OCI-LY3 (cell line): ENCODE results near the gene NR4A1.

Experiments
- H2AFZ ChIP-seq: fragments of 200-600, 300-600 bp; shearing (Covaris generic); 2 replicates; pipeline ENCODE4 v1.6.0; 2014; ENCODE audit warnings: antibody characterized with exemption, low read depth, low read length
- H3K27ac ChIP-seq: fragments of 200-600, 300-600 bp; sonication (generic); 2 replicates; pipeline ENCODE4 v1.5.1; 2014; ENCODE audit warnings: mild to moderate bottlenecking, low read length, moderate library complexity, mixed read lengths
- H3K27me3 ChIP-seq: fragments of 200-600, 300-600 bp; sonication (generic); 2 replicates; pipeline ENCODE4 v1.6.1; 2014; ENCODE audit warnings: low read depth, low read length, mixed read lengths
- H3K36me3 ChIP-seq: fragments of 200-600, 300-600 bp; sonication (generic); replicated peaks from 2 replicates; pipeline ENCODE3; 2014; ENCODE audit warnings: low read depth, low read length, mixed read lengths
- H3K4me1 ChIP-seq: fragments of 300-600, 200-600 bp; sonication (generic); 2 replicates; pipeline ENCODE4 v1.6.1; 2014; ENCODE audit warnings: low read length, mixed read lengths
- H3K4me2 ChIP-seq: fragments of 200-600, 300-600 bp; sonication (generic); 2 replicates; pipeline ENCODE4 v1.6.1; 2014; ENCODE audit warnings: low read length, mixed read lengths
- H3K4me3 ChIP-seq: fragments of 300-600, 200-600 bp; sonication (generic); 2 replicates; pipeline ENCODE4 v1.5.1; 2014; ENCODE audit warnings: antibody characterized with exemption, mild to moderate bottlenecking, low read length, moderate library complexity
- H3K79me2 ChIP-seq: fragments of 300-600, 200-600 bp; shearing (Covaris generic); 2 replicates; pipeline ENCODE4 v1.6.1; 2014; ENCODE audit warnings: mild to moderate bottlenecking, low read length, mixed read lengths
- H3K9ac ChIP-seq: fragments of 300-600, 200-600 bp; shearing (Covaris generic); 2 replicates; pipeline ENCODE4 v1.6.0; 2014; ENCODE audit warnings: mild to moderate bottlenecking, low read length, moderate library complexity
- H3K9me3 ChIP-seq: fragments of 200-600, 300-600 bp; shearing (Covaris generic); 2 replicates; pipeline ENCODE4 v1.6.1; 2014; ENCODE audit warnings: low read length, mixed read lengths; ENCODE audit not compliant: insufficient read depth
- H4K20me1 ChIP-seq: fragments of 200-600, 300-600 bp; sonication (generic); 2 replicates; pipeline ENCODE4 v1.6.1; 2016; ENCODE audit warnings: low read length, mixed read lengths; ENCODE audit not compliant: insufficient read depth
- EZH2phosphoT487 ChIP-seq: fragments of 200-600 bp; shearing (Covaris generic); IDR thresholded peaks from 2 replicates; pipeline ENCODE4 v1.6.1; 2018; ENCODE audit warnings: antibody characterized with exemption, mixed run types, low read depth
- TF ChIP-seq, protein P1 (sequence below): fragments of 200-600, 300-600 bp; sonication (generic); IDR thresholded peaks from 2 replicates; pipeline ENCODE4 v1.5.1; 2014; ENCODE audit warnings: antibody characterized with exemption, low read length, low read depth

The NR4A1 gene

DNA sequence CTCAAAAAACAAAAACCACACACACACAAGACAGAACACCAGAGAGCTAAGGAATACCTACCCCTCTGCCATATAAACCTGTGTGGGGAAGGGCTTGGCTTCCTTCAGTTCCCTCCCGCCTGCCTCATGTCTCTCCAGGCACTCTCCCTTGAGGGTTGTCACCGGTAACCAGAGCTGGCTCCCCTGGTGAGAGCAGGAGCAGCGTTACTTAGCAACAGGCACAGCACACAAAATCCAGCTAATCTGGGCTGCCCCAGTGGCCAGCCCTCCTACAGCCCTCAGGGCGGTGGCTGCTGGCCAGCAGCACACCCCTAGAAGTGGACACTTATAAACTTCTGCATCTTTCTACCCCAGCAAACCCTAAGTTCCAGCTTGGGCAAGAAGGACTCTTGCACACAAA lies 21.6 kb upstream of the NR4A1 start:
- H3K9me3 ChIP-seq = no peaks in the 10 kb centered on the region
- no peak overlapping the region for H3K4me3 ChIP-seq
- no peak for TF ChIP-seq EZH2phosphoT487
- TF ChIP-seq, protein P1, sequence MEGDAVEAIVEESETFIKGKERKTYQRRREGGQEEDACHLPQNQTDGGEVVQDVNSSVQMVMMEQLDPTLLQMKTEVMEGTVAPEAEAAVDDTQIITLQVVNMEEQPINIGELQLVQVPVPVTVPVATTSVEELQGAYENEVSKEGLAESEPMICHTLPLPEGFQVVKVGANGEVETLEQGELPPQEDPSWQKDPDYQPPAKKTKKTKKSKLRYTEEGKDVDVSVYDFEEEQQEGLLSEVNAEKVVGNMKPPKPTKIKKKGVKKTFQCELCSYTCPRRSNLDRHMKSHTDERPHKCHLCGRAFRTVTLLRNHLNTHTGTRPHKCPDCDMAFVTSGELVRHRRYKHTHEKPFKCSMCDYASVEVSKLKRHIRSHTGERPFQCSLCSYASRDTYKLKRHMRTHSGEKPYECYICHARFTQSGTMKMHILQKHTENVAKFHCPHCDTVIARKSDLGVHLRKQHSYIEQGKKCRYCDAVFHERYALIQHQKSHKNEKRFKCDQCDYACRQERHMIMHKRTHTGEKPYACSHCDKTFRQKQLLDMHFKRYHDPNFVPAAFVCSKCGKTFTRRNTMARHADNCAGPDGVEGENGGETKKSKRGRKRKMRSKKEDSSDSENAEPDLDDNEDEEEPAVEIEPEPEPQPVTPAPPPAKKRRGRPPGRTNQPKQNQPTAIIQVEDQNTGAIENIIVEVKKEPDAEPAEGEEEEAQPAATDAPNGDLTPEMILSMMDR = no peak
- H2AFZ ChIP-seq = no peak overlapping the region
- peaks cover 30% of the 10 kb centered on the region for H3K4me1 ChIP-seq
- no peaks in the 10 kb centered on the region for H3K79me2 ChIP-seq
- no peak overlapping the region for H3K27ac ChIP-seq
- H3K9ac ChIP-seq = no peak overlapping the region
- no peaks in the 10 kb centered on the region for H4K20me1 ChIP-seq
- H3K4me2 ChIP-seq = no peak overlapping the region
- no peaks in the 10 kb centered on the region for H3K36me3 ChIP-seq
- H3K27me3 ChIP-seq = peaks cover 13% of the 10 kb centered on the region

DNA sequence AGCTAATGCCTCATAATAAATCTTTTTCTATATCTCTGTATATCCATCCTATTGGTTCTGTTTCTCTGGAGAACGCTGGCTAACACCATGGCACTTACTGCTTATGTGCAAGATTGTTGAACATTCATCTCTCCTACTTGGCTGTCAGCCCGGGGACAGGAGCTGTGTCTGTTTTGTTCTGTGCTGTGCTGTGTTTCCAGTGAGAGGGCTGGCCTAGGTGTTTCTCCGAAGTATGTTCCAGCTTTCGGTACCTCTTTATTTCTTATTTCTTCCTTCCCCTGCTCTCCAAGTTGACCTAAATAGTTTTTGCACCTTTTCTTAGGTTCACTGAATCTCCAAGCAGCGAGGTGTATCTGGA lies 18.8 kb upstream of the NR4A1 start:
- Histone ChIP-seq H3K9ac (no peak overlapping the region), H3K4me1 (peaks cover 27% of the 10 kb centered on the region), H3K4me2 (peak overlapping the region; percentile 98), H3K36me3 (no peaks in the 10 kb centered on the region), H3K4me3 (peak overlapping the region; percentile 83), H3K79me2 (no peaks in the 10 kb centered on the region), H3K27ac (no peak overlapping the region), H3K9me3 (no peaks in the 10 kb centered on the region), H2AFZ (peak overlapping the region; percentile 62), H4K20me1 (no peaks in the 10 kb centered on the region), H3K27me3 (peaks cover 34% of the 10 kb centered on the region)
- TF ChIP-seq EZH2phosphoT487 = no peak
- TF ChIP-seq, protein P1 = no peak

DNA sequence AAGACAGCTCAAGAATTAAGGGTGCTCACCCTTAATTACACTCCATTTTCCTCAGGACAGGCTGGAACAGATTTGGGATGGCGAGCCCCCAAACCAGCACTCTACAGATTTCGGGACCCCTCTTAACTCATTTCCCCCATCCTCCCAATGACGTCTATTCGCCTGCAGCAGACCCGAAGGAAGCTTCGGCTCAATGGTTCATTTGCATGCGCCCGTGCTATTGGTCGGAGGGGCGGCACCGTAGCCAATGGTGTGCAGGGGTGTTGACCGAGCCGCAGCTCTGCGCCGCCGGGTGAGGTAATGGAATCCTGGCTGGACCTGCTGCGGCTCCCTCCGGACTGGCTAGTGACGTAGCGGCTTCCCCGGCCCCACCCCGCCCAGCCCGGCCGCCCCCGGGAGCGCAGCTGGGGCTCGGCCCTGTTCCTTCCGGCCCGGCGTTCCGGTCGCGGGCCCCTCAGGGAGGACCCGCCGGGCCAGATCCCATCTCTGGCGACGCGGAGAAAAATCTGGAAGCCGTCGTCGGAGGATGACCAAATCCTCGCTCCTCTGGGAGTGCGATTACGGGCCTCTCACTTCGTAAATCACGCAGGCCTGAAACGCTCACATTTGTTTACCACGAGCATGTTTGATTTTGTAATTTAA lies 18.3 kb upstream of the NR4A1 start:
- peak overlapping the region; percentile 98 for H3K4me2 ChIP-seq
- peak overlapping the region; percentile 66 for H3K9ac ChIP-seq
- H3K4me1 ChIP-seq = peaks cover 24% of the 10 kb centered on the region
- no peaks in the 10 kb centered on the region for H3K9me3 ChIP-seq
- peak overlapping the region; percentile 64 for H2AFZ ChIP-seq
- TF ChIP-seq EZH2phosphoT487 = no peak
- TF ChIP-seq, protein P1 = no peak
- H3K36me3 ChIP-seq = no peaks in the 10 kb centered on the region
- H3K4me3 ChIP-seq = peak overlapping the region; percentile 83
- H3K27me3 ChIP-seq = peaks cover 36% of the 10 kb centered on the region
- H3K79me2 ChIP-seq = no peaks in the 10 kb centered on the region
- no peaks in the 10 kb centered on the region for H4K20me1 ChIP-seq
- H3K27ac ChIP-seq = no peak overlapping the region

DNA sequence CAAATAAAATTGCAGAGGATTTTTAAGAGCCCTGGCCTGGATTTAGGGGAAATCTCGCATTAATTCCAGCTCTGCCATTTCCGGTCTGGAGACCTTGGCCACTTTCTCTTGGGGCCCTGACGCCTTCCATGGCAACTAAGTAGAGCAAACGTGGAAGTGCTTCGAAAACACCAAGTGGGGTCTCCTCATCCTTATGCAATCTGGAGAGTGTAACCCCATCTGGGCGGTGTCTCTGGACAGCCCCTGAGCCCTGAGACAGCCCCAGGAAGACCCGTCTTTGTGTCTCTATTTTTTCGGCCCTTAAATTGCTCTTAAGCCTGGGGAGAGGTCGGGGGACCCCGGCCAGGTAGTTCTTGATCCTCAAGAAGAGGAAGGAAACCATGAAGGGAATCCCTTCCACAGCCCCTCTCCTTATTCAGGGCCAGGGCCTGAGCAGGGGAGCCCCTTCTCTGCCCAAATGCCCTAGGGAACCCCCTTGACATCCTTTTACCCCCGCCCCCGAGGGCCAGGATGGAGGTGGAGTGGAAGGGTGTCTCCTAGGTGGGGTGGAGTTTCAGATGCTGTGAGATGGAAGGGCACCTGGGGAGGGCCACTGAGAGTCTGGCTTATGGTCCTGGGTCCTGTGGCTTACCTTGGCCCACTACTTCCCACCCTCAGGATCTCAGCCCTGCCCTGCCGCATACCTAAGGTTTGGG lies 17.6 kb upstream of the NR4A1 start:
- H3K4me2 ChIP-seq = peak overlapping the region; percentile 98
- no peak overlapping the region for H3K27ac ChIP-seq
- peak overlapping the region; percentile 66 for H3K9ac ChIP-seq
- peak overlapping the region; percentile 64; the same call in 1 of the 2 replicates for H2AFZ ChIP-seq
- no peaks in the 10 kb centered on the region for H3K36me3 ChIP-seq
- H3K9me3 ChIP-seq = no peaks in the 10 kb centered on the region
- H4K20me1 ChIP-seq = no peaks in the 10 kb centered on the region
- no peaks in the 10 kb centered on the region for H3K79me2 ChIP-seq
- TF ChIP-seq, protein P1 = no peak
- TF ChIP-seq EZH2phosphoT487 = no peak
- peak overlapping the region; percentile 83 for H3K4me3 ChIP-seq
- peaks cover 24% of the 10 kb centered on the region for H3K4me1 ChIP-seq
- H3K27me3 ChIP-seq = peaks cover 36% of the 10 kb centered on the region
